ENCODE data around the gene ANTXR1. TPM values are rescaled to one million over a fixed set of nuclear protein-coding genes. Genes with fewer than 3 reads are reported as not detected.
A peak's percentile ranks its signal among the peaks of the same experiment; 100 is the strongest.

ANTXR1 gene
- total and polyA plus RNA-seq, 11 donors = 5.8 to 75.2 (median 23.3) TPM

GRCh38 chr2:69151931-69152330, 139.0 kb downstream of the ANTXR1 start:
- no peaks in the 10 kb centered on the region for H3K9me3 ChIP-seq
- intact Hi-C loops (cut with DNase I) = loop anchor here in 1 of 10 donors (5.0 kb wide), 1 partner anchor 155 kb away; no protein-coding TSS in a partner anchor
- peak overlapping the region in 5 of 12 donors; percentile 13 to 64 (median 38) for H3K27ac ChIP-seq
- H3K4me1 ChIP-seq = peaks cover 0 to 55% (median 28%) of the 10 kb centered on the region in 12 donors
- WGBS, 4 donors = 78 to 100% (median 88%) methylated on average over 4 of the region's 4 CpGs
- no peak overlapping the region for H3K4me3 ChIP-seq
- no peak for DNase-seq
- no peak for ATAC-seq
- no peaks in the 10 kb centered on the region for H3K36me3 ChIP-seq
- no peak for TF ChIP-seq CTCF (IDR thresholded peaks at IDR 0.05)
- no peak for TF ChIP-seq POLR2A (IDR thresholded peaks at IDR 0.05)
- no peaks in the 10 kb centered on the region for H3K27me3 ChIP-seq

GRCh38 chr2:69152847-69153583, 140.0 kb downstream of the ANTXR1 start:
- H3K27ac ChIP-seq = peak overlapping the region in 11 of 12 donors; percentile 20 to 64 (median 38)
- intact Hi-C loops (cut with DNase I) = loop anchor here in 1 of 10 donors (5.0 kb wide), 1 partner anchor 154 kb away; no protein-coding TSS in a partner anchor
- H3K9me3 ChIP-seq = no peaks in the 10 kb centered on the region
- no peaks in the 10 kb centered on the region for H3K27me3 ChIP-seq
- H3K36me3 ChIP-seq = no peaks in the 10 kb centered on the region
- DNase-seq (peak in 1 of 5 donors; percentile 57), ATAC-seq (peak; percentile 64 to 80 (median 77))
- H3K4me3 ChIP-seq = no peak overlapping the region
- peaks cover 0 to 55% (median 28%) of the 10 kb centered on the region in 12 donors for H3K4me1 ChIP-seq
- TF ChIP-seq CTCF (IDR thresholded peaks at IDR 0.05) = no peak
- no peak for TF ChIP-seq POLR2A (IDR thresholded peaks at IDR 0.05)
- 51 to 60% (median 55%) methylated on average over 3 of the region's 3 CpGs for WGBS, 4 donors

- H3K4me1 ChIP-seq = peaks cover 0 to 53% (median 27%) of the 10 kb centered on the region in 12 donors
- ATAC-seq = no peak
- H3K27ac ChIP-seq = peak overlapping the region in 3 of 12 donors; percentile 40 to 64 (median 44)
- H3K27me3 ChIP-seq = no peaks in the 10 kb centered on the region
- no peak for DNase-seq
- no peak overlapping the region for H3K4me3 ChIP-seq
- WGBS, 4 donors = 6 to 15% (median 8%) methylated on average over 2 of the region's 2 CpGs
- no peaks in the 10 kb centered on the region for H3K36me3 ChIP-seq
- TF ChIP-seq POLR2A (IDR thresholded peaks at IDR 0.05) (no peak), CTCF (IDR thresholded peaks at IDR 0.05) (no peak)
- no peaks in the 10 kb centered on the region for H3K9me3 ChIP-seq
- intact Hi-C loops (cut with DNase I) = loop anchor here in 1 of 10 donors (5.0 kb wide), 1 partner anchor 153 kb away; no protein-coding TSS in a partner anchor
Observed at GRCh38 chr2:69154106-69154505, 141.1 kb downstream of the ANTXR1 start.

- Histone ChIP-seq H3K27ac (no peak overlapping the region), H3K36me3 (no peaks in the 10 kb centered on the region), H3K4me1 (peaks cover 0 to 48% (median 19%) of the 10 kb centered on the region in 12 donors), H3K9me3 (no peaks in the 10 kb centered on the region), H3K27me3 (no peaks in the 10 kb centered on the region), H3K4me3 (no peak overlapping the region)
- no peak for ATAC-seq
- no peak for DNase-seq
- 91 to 93% (median 92%) methylated on average over 10 of the region's 10 CpGs for WGBS, 4 donors
- no peak for TF ChIP-seq POLR2A (IDR thresholded peaks at IDR 0.05)
- intact Hi-C loops (cut with DNase I) = no loop called here
Observed at GRCh38 chr2:69156624-69157023, 143.6 kb downstream of the ANTXR1 start.
